CD4-positive, alpha-beta T cell (primary cell): ENCODE results near the gene CBL. TPM values are rescaled to one million over a fixed set of nuclear protein-coding genes. Genes with fewer than 3 reads are reported as not detected.
A peak's percentile ranks its signal among the peaks of the same experiment; 100 is the strongest.

Experiments
- ATAC-seq: fragments of 200-7000 bp; cut with Tn5 transposase; one replicate; pipeline ENCODE4 v1.10.0; 2022; ENCODE audit warnings: mild to moderate bottlenecking; ENCODE audit not compliant: poor library complexity
- CTCF ChIA-PET: fragments of 350-600 bp; sonication (Branson Sonifier 250); formaldehyde crosslinking; loops from one replicate; lab custom pipeline; 2021; ENCODE audit warnings: antibody characterized with exemption, inconsistent platforms; lab: Charles Lee
- POLR2A ChIA-PET: fragments of 350-600 bp; sonication (Branson Sonifier 250); formaldehyde crosslinking; loops from one replicate; lab custom pipeline; 2021; ENCODE audit warnings: antibody characterized with exemption, inconsistent platforms; lab: Charles Lee
- DNase-seq, 14 experiments: peaks; one replicate each; pipeline ENCODE4 v3.0.0-alpha.2; 2013 to 2020; ENCODE audit warnings: mixed read lengths in 2 of 14
- H3K27ac ChIP-seq, 2 donors: one replicate each; pipeline versions ENCODE4 v1.5.1 to v1.7.0; 2013; ENCODE audit warnings: low read length in 2 of 2, low read depth in 1 of 2, mild to moderate bottlenecking in 1 of 2
- H3K27me3 ChIP-seq, 2 experiments: 1 replicate in 1 of 2; 2 replicates in 1 of 2; pipeline versions ENCODE4 v1.6.1 to v1.7.0; 2013; ENCODE audit warnings: low read length in 2 of 2, control low read depth in 1 of 2, mild to moderate bottlenecking in 1 of 2, moderate library complexity in 1 of 2; ENCODE audit not compliant: insufficient read depth in 2 of 2, control insufficient read depth in 1 of 2
- H3K36me3 ChIP-seq: one replicate; pipeline ENCODE4 v1.6.1; 2013; ENCODE audit warnings: low read length, control low read depth; ENCODE audit not compliant: insufficient read depth
- H3K4me1 ChIP-seq: one replicate; pipeline ENCODE4 v1.6.1; 2013; ENCODE audit warnings: low read length, control low read depth; ENCODE audit not compliant: insufficient read depth
- H3K4me3 ChIP-seq: one replicate; pipeline ENCODE4 v1.5.1; 2013; ENCODE audit warnings: mild to moderate bottlenecking, low read length, moderate library complexity
- H3K9me3 ChIP-seq, 2 experiments: 1 replicate in 1 of 2; 2 replicates in 1 of 2; pipeline versions ENCODE4 v1.6.1 to v1.7.0; 2013; ENCODE audit warnings: low read length in 2 of 2, mild to moderate bottlenecking in 2 of 2, control low read depth in 1 of 2, moderate library complexity in 1 of 2; ENCODE audit not compliant: control insufficient read depth in 1 of 2, insufficient read depth in 1 of 2
- H3K27ac Mint-ChIP-seq: one replicate; pipeline ENCODE4 v1.8.0; 2020; ENCODE audit warnings: mixed read lengths
- H3K27me3 Mint-ChIP-seq: one replicate; pipeline ENCODE4 v1.8.0; 2021; ENCODE audit warnings: mixed read lengths
- H3K36me3 Mint-ChIP-seq: one replicate; pipeline ENCODE4 v1.8.0; 2021; ENCODE audit warnings: low read depth, mixed read lengths
- H3K4me1 Mint-ChIP-seq: one replicate; pipeline ENCODE4 v1.8.0; 2021; ENCODE audit warnings: low read depth, mixed read lengths
- H3K4me3 Mint-ChIP-seq: one replicate; pipeline ENCODE4 v1.8.0; 2020; ENCODE audit warnings: mild to moderate bottlenecking, mixed read lengths
- H3K9me3 Mint-ChIP-seq: one replicate; pipeline ENCODE4 v1.8.0; 2020; ENCODE audit warnings: mixed read lengths
- CTCF ChIP-seq: fragments of 200-600 bp; IDR thresholded peaks from one replicate; pipeline ENCODE4 v1.8.0; 2022; ENCODE audit warnings: antibody characterized with exemption, mild to moderate bottlenecking
- intact Hi-C, 2 experiments: fragments of 100-400 bp; cut with DNase I in 1 of 2; cut with micrococcal nuclease in 1 of 2; formaldehyde crosslinking; loops; one replicate each; pipeline versions ENCODE4 v1.15.1 to v1.9.0; 2023 to 2025; cut with DNase I, micrococcal nuclease
- total RNA-seq, 174 experiments: library from RNA in 2 of 174; stranded (reverse) in 2 of 174; gene quantifications; one replicate each; pipeline ENCODE4 v1.2.3 and lab custom pipeline; 2021 to 2026

Gene CBL
- total RNA-seq, 2 experiments from 2014 or later = 19.5 to 20.8 TPM

GRCh38 chr11:119258180-119258579 lies 52.0 kb downstream of the CBL start:
- H3K4me3 ChIP-seq = no peak overlapping the region
- peak overlapping the region; percentile 78 for H3K4me3 Mint-ChIP-seq
- peak in 11 of 14 experiments; percentile 11 to 58 (median 34) for DNase-seq
- H3K27me3 Mint-ChIP-seq = no peaks in the 10 kb centered on the region
- H3K4me1 Mint-ChIP-seq = peaks cover 53% of the 10 kb centered on the region
- POLR2A ChIA-PET = no interaction called here
- CTCF ChIA-PET = no interaction called here
- ATAC-seq = peak; percentile 66
- intact Hi-C loops = no loop called here
- no peaks in the 10 kb centered on the region for H3K36me3 ChIP-seq
- no peaks in the 10 kb centered on the region for H3K27me3 ChIP-seq
- no peaks in the 10 kb centered on the region for H3K9me3 Mint-ChIP-seq
- no peaks in the 10 kb centered on the region for H3K9me3 ChIP-seq
- H3K36me3 Mint-ChIP-seq = peaks cover 9% of the 10 kb centered on the region
- peaks cover 29% of the 10 kb centered on the region for H3K4me1 ChIP-seq
- peak overlapping the region in 1 of 2 donors; percentile 43 for H3K27ac ChIP-seq
- TF ChIP-seq CTCF = no peak
- H3K27ac Mint-ChIP-seq = peak overlapping the region; percentile 82

- intact Hi-C loops = no loop called here
- ChIA-PET POLR2A (interaction anchor here (1.5 to 1.7 kb wide), 2 partner anchors 18 to 53 kb away, joined by 4 to 7 read pairs; partner anchors contain the start of gene CBL), CTCF (interaction anchor here (0.8 to 1.4 kb wide), 3 partner anchors 26 to 79 kb away, joined by 3 to 6 read pairs (median 5); partner anchors contain the start of gene CBL)
- TF ChIP-seq CTCF = no peak
- Mint-ChIP-seq H3K36me3 (peaks cover 9% of the 10 kb centered on the region), H3K4me3 (peak overlapping the region; percentile 38), H3K9me3 (no peaks in the 10 kb centered on the region), H3K4me1 (peaks cover 53% of the 10 kb centered on the region), H3K27me3 (no peaks in the 10 kb centered on the region), H3K27ac (peak overlapping the region; percentile 82)
- ATAC-seq (no peak), DNase-seq (no peak)
- Histone ChIP-seq H3K27me3 (no peaks in the 10 kb centered on the region), H3K9me3 (no peaks in the 10 kb centered on the region), H3K4me3 (no peak overlapping the region), H3K4me1 (peaks cover 31% of the 10 kb centered on the region), H3K36me3 (no peaks in the 10 kb centered on the region), H3K27ac (no peak overlapping the region)
These were observed 52.8 kb downstream of the CBL start for GRCh38 chr11:119258983-119259382.

GRCh38 chr11:119262668-119263351 lies 56.7 kb downstream of the CBL start:
- no peak for TF ChIP-seq CTCF
- Histone ChIP-seq H3K4me3 (no peak overlapping the region), H3K9me3 (no peaks in the 10 kb centered on the region), H3K36me3 (no peaks in the 10 kb centered on the region), H3K4me1 (peaks cover 53% of the 10 kb centered on the region), H3K27me3 (no peaks in the 10 kb centered on the region), H3K27ac (peak overlapping the region; percentile 44 to 63)
- DNase-seq = peak in 4 of 14 experiments; percentile 14 to 61 (median 54)
- CTCF ChIA-PET = interaction anchor here (0.8 to 3.7 kb wide), 10 partner anchors 11 to 61 kb away, joined by 3 to 27 read pairs (median 4); no protein-coding TSS in a partner anchor
- intact Hi-C loops = loop anchor here in 1 of 2 experiments (5.0 kb wide), 1 partner anchor 36 kb away; no protein-coding TSS in a partner anchor
- Mint-ChIP-seq H3K27me3 (no peaks in the 10 kb centered on the region), H3K27ac (no peak overlapping the region), H3K9me3 (no peaks in the 10 kb centered on the region), H3K4me3 (no peak overlapping the region), H3K36me3 (no peaks in the 10 kb centered on the region), H3K4me1 (peaks cover 50% of the 10 kb centered on the region)
- POLR2A ChIA-PET = interaction anchor here (0.7 to 3.1 kb wide), 19 partner anchors 8 to 195 kb away, joined by 3 to 23 read pairs (median 5); partner anchors contain the start of genes CBL, DPAGT1 and VPS11
- ATAC-seq = peak; percentile 34
